ENCODE results near the gene TCF19. TPM values are rescaled to one million over a fixed set of nuclear protein-coding genes. Genes with fewer than 3 reads are reported as not detected.

TCF19 gene
- polyA plus RNA-seq, 1 donor from 2014 or later: 14.9 TPM

DNA sequence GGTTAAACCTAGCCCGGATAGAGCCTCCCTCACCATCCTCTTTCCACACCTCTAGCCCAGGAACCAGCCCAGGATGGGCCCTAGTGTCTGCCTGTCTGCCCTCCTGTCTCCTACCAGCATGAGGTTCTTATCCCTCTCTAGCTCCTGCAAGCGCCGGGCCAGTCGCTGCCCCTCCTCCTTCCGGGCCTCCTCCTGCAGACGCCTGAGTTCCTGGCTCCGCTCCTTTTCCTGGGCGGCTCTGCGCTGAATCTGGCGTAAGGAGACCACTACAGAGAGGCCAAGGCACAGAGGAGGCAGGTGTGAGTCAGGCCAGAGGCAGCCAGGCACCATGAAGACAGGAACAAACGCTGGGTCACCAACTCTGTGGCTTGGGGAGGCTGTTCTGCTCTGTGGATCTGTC lies 15.2 kb upstream of the TCF19 start:
- Mint-ChIP-seq H3K36me3 (peaks cover 4% of the 10 kb centered on the region), H3K27me3 (no peaks in the 10 kb centered on the region), H3K4me3 (no peak overlapping the region), H3K27ac (no peak overlapping the region), H3K4me1 (peaks cover 0 to 3% (median 3%) of the 10 kb centered on the region in 3 donors), H3K9me3 (no peaks in the 10 kb centered on the region)

DNA sequence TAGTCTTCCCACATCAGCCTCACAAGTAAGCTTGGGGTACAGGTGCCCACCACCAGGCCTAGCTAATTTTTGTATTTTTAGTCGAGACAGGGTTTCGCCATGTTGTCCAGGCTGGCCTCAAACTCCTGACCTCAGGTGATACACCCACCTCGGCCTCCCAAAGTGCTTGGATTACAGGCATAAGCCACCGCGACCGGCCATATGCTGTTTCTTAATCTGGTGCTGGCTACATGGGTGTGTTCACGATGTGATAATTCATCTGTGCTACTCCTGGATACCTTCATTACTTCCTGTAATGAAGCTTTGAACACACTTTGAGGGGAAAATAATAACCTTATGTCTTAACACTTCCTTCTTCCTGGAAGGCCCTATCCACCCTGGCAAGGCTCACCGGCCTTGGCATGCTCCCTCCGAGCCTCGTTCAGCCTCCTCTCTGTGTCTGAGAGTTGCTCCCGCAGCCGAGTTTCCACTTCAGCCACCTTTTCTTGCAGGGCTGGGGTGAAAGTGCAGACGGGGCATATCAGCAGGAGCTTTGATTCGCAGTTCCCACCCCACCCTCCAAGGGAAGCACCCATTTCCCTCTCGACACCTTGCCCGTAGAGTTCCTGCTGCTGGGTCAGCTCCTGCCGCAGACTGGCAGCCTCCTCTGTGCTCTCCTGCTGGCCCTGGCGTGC lies 14.0 kb upstream of the TCF19 start:
- Mint-ChIP-seq H3K4me3 (no peak overlapping the region), H3K4me1 (peaks cover 0 to 3% (median 3%) of the 10 kb centered on the region in 3 donors), H3K27me3 (no peaks in the 10 kb centered on the region), H3K27ac (no peak overlapping the region), H3K9me3 (no peaks in the 10 kb centered on the region), H3K36me3 (peaks cover 6% of the 10 kb centered on the region)

DNA sequence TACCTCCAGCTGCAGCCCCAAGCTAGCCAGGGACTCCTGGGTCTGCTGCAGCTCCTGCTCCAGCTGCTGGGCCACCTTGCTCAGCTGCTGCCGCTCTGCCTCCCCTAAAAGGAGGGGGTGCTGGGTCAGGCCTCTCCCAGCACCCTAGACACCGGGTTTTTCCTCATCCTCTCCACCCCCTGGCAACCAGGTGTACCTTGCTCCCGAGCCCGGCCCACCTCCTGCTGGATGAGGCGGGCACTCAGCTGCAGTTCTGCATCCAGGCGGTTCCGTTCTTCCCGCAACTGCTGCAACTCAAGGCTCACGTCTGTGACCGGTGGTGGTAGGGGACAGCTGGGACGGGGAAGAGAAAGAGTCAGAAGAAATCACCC lies 13.4 kb upstream of the TCF19 start:
- H3K4me1 Mint-ChIP-seq: peaks cover 0 to 3% (median 3%) of the 10 kb centered on the region in 3 donors

DNA sequence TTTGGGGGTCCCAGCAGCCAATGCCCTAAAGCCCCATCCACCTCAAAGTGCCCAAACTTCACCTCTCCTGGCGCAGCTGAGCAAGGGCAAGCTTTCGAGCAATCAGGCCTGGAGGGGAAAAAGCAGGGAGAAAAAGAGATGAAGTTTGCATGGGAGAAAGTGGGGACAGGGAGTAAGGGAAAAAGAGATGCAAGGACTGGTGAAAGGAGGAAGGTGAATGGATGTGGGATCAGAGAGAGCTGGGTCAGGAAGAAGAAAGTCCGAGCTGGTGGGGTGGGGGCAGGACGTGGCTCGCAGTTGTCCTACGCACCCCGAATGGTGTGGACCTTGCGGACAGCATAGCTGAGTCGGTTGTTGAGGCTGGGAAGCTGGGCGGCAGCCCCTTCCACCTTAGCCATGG lies 13.0 kb upstream of the TCF19 start:
- Mint-ChIP-seq H3K36me3 (peaks cover 6% of the 10 kb centered on the region), H3K27me3 (no peaks in the 10 kb centered on the region)

More for the DNA sequence above, 13.4 kb upstream of the TCF19 start:
- no peak overlapping the region for H3K4me3 Mint-ChIP-seq
- no peaks in the 10 kb centered on the region for H3K27me3 Mint-ChIP-seq
- no peaks in the 10 kb centered on the region for H3K9me3 Mint-ChIP-seq
- peaks cover 6% of the 10 kb centered on the region for H3K36me3 Mint-ChIP-seq
- H3K27ac Mint-ChIP-seq: no peak overlapping the region

DNA sequence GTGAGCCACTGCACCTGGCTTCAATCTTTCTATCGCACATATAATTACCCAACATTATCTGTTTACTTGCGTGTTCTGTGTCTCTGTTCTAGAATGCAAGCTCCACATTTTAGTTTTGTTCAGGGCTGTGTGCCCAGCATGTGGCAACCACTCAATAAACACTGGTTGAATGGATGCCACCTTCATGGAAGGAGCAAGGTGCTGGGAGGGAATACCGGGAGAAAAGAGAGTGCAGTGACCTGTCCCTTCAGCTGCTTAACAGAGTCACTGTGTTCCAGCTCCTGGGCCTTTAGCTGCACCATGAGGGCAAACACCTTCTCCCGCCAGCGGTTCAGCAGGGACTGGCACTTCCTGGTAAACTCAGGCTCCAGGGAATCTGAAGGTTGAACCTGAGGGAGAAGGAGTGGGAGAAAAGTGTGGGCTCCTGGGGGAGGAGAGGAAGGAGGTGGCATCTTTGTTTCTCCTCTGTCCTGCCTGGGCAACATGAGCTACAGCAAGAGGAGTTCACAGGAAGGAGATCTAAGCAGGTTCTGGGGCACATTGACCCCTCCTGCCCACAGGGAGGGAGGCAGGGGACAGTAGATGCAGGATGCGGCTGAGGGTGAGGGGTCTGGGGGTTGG lies 8.5 kb upstream of the TCF19 start:
- H3K4me1 Mint-ChIP-seq: peaks cover 0 to 3% (median 3%) of the 10 kb centered on the region in 3 donors

More for the DNA sequence above, 13.0 kb upstream of the TCF19 start:
- H3K9me3 Mint-ChIP-seq: no peaks in the 10 kb centered on the region
- no peak overlapping the region for H3K4me3 Mint-ChIP-seq
- peaks cover 0 to 3% (median 3%) of the 10 kb centered on the region in 3 donors for H3K4me1 Mint-ChIP-seq
- H3K27ac Mint-ChIP-seq: no peak overlapping the region

DNA sequence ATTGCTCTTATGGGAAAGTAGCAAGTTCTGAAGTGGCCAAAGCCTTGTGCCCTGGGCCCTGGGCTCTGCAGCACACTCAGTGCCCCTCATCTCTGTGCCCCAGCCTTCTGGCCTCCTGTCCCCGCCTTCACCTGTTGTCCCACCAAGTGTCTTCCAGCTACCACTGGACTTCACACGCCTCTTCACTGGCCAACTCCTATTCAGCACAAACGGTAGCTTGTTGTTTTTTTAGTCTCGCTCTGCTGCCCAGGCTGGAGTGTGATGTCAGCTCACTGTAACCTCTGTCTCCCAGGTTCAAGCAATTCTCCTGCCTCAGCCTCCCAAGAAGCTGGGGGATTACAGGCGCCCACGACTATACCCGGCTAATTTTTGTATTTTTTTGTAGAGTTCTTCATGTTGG lies 5.6 kb upstream of the TCF19 start:
- H3K9me3 Mint-ChIP-seq: no peaks in the 10 kb centered on the region
- H3K27ac Mint-ChIP-seq: no peak overlapping the region
- H3K36me3 Mint-ChIP-seq: peaks cover 6% of the 10 kb centered on the region
- H3K27me3 Mint-ChIP-seq: no peaks in the 10 kb centered on the region
- peaks cover 0 to 11% (median 4%) of the 10 kb centered on the region in 3 donors for H3K4me1 Mint-ChIP-seq
- no peak overlapping the region for H3K4me3 Mint-ChIP-seq

More for the DNA sequence above, 8.5 kb upstream of the TCF19 start:
- Mint-ChIP-seq H3K27me3 (no peaks in the 10 kb centered on the region), H3K27ac (no peak overlapping the region), H3K36me3 (peaks cover 6% of the 10 kb centered on the region), H3K4me3 (no peak overlapping the region), H3K9me3 (no peaks in the 10 kb centered on the region)

DNA sequence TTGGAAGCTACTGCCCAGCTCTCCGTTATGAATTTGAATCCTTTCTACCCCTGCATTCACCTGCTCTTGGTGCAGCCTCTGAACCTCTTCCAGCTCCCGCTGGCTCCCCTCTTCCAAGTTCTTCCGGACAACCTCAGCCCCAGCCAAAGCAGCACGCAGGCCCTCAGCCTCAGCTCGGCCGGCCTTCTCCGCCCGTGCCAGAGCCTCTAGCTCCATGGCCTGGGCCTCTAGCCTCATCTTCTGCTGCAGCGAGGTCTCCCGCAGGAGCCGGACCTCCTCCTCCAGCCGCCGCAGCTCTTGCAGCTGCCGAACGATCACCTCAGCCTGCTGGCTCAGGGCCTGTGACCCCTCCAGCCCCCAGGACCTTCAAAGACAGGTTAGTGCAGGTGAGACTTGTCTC lies 4.0 kb upstream of the TCF19 start:
- H3K4me1 Mint-ChIP-seq: peaks cover 4 to 16% (median 6%) of the 10 kb centered on the region in 3 donors
- H3K9me3 Mint-ChIP-seq: no peaks in the 10 kb centered on the region
- no peak overlapping the region for H3K27ac Mint-ChIP-seq
- peaks cover 2% of the 10 kb centered on the region for H3K36me3 Mint-ChIP-seq
- H3K27me3 Mint-ChIP-seq: no peaks in the 10 kb centered on the region
- no peak overlapping the region for H3K4me3 Mint-ChIP-seq

DNA sequence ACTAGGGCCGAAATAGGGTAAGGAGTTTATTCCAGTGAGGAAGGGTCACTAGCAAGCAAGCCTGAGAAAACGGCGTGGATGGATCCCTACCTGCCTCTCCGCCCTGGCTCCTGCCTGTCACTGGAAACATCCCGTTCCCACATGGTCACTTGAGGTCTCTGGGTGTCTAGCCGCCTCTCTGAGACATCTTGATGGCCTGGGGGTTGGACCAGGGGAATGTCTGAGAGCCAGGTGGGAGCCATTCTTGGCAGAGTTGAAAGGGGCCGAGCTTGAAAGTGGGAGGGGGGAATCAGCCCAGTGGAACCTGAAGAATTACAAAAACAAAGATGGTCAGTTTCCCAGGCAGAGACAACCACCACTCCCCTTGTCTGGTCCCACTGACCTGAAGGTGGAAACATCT lies 1.7 kb upstream of the TCF19 start:
- Mint-ChIP-seq H3K27ac (no peak overlapping the region), H3K27me3 (no peaks in the 10 kb centered on the region), H3K4me1 (peaks cover 9 to 23% (median 11%) of the 10 kb centered on the region in 3 donors), H3K36me3 (peaks cover under 1% of the 10 kb centered on the region), H3K4me3 (peak overlapping the region in 2 of 4 donors; percentile 63 to 81), H3K9me3 (no peaks in the 10 kb centered on the region)

DNA sequence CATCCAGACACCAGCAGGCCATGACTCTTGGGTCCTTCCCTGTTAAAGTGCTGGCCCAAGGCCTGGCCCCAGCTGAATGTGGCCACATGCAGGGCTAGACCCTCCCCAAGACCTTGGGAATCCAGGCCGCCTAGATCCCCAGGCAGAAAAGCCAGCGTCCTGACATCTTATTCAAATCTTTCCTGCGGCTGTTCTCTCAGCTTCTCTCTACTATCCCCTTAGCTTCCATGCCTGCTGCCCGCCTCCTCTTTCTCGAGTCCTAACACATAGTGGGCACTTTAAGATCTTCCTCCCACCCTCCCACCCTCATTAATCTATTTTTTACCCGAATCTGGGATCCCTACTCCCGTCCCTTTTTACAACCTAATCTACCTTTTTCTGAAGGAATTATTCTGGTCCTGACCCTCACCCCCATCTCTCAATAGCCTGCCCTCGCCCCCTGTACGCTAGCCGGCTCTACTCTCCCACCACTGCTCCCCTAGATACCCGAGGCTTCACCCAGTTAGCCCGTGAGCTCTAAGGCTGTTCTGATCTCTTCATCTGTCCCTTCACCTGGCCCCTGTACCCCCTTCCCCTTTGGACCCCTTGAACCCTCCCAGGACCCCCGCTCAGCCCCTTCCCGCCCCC lies 763 bp upstream of the TCF19 start, which contains the start of gene CCHCR1:
Gene CCHCR1 (minus strand): TSS at position 290 of the 627 bp plus-strand sequence. CDS start 202 bp downstream, at position 88.
- Mint-ChIP-seq H3K27me3 (no peaks in the 10 kb centered on the region), H3K36me3 (peaks cover 2% of the 10 kb centered on the region), H3K9me3 (no peaks in the 10 kb centered on the region), H3K4me3 (peak within 1 kb of the TSS; percentile 81 to 97 (median 93)), H3K4me1 (peaks cover 9 to 23% (median 11%) of the 10 kb centered on the region in 3 donors), H3K27ac (peak within 1 kb of the TSS; percentile 36 to 98 (median 94))

DNA sequence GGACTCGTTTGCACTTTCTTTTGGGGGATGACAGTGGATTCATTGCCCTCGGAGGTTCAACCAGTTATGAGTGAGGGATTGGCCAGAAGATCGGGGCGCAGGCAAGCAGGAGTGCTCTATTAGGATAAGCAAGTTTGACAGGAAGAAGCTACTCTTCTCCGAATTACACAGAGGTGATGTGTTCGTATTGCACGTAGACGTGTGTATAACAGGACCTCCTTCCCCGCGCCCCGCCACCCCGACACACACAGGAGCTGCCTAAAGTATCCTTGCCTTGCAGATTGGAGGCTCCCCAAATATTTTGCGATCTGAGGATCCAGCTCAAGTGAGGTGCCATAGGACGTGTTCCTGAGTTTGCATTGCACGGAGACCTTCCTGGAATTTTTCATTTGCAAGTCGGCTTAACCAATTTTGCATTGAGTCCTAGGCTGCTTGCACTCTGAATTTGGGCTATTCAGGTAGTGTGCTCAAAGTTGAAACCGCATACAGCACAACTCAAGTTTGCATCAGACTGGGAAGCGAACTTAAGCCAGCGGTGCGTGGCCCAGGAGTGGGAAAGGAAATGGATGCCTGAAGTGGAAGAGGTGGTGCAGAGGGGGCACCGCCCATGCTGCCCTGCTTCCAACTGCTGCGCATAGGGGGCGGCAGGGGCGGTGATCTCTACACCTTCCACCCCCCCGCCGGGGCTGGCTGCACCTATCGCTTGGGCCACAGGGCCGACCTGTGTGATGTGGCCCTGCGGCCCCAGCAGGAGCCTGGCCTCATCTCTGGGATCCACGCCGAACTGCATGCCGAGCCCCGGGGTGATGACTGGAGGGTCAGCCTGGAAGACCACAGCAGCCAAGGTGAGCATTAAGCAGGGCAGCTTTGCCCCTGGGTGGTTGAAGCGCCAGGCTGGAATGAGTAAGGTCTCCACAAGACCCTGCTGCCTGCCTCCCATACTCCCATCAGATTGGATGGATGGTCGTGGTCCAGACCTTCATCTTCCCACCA lies 770 bp downstream of the TCF19 start:
- Mint-ChIP-seq H3K4me1 (peaks cover 13 to 28% (median 21%) of the 10 kb centered on the region in 3 donors), H3K36me3 (peaks cover 2% of the 10 kb centered on the region), H3K27me3 (no peaks in the 10 kb centered on the region), H3K4me3 (peak overlapping the region; percentile 81 to 97 (median 93)), H3K27ac (peak overlapping the region; percentile 36 to 98 (median 94)), H3K9me3 (no peaks in the 10 kb centered on the region)

DNA sequence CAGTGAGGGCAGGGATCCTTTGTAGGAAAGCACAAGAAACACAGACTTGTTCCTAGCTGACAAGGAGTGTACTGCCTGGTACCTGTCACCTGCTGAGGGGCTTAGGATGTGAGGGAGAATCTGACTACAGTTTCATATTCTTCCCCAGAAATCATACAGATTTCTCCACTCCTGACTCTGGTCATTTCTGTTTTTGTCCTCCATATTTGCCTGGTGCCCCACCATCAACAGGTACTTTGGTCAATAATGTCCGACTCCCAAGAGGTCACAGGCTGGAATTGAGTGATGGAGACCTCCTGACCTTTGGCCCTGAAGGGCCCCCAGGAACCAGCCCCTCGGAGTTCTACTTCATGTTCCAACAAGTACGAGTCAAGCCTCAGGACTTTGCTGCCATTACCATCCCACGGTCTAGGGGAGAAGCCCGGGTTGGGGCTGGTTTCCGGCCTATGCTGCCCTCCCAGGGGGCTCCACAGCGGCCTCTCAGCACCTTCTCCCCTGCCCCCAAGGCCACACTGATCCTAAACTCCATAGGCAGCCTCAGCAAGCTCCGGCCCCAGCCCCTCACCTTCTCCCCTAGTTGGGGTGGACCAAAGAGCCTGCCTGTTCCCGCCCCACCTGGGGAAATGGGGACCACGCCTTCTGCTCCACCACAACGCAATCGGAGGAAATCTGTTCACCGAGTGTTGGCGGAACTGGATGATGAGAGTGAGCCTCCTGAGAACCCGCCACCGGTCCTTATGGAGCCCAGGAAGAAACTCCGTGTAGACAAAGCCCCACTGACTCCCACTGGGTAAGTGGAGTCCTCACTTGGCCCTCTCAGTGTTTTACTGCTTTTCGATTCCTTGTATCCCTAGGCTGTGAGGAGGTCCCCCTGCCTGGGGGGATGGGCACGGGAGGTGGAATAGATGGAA lies 3.1 kb downstream of the TCF19 start:
- H3K4me1 Mint-ChIP-seq: peaks cover 21 to 37% (median 26%) of the 10 kb centered on the region in 3 donors
- H3K27ac Mint-ChIP-seq: no peak overlapping the region
- H3K36me3 Mint-ChIP-seq: peaks cover 2% of the 10 kb centered on the region
- no peaks in the 10 kb centered on the region for H3K9me3 Mint-ChIP-seq
- peak overlapping the region in 1 of 4 donors; percentile 46 for H3K4me3 Mint-ChIP-seq
- no peaks in the 10 kb centered on the region for H3K27me3 Mint-ChIP-seq

DNA sequence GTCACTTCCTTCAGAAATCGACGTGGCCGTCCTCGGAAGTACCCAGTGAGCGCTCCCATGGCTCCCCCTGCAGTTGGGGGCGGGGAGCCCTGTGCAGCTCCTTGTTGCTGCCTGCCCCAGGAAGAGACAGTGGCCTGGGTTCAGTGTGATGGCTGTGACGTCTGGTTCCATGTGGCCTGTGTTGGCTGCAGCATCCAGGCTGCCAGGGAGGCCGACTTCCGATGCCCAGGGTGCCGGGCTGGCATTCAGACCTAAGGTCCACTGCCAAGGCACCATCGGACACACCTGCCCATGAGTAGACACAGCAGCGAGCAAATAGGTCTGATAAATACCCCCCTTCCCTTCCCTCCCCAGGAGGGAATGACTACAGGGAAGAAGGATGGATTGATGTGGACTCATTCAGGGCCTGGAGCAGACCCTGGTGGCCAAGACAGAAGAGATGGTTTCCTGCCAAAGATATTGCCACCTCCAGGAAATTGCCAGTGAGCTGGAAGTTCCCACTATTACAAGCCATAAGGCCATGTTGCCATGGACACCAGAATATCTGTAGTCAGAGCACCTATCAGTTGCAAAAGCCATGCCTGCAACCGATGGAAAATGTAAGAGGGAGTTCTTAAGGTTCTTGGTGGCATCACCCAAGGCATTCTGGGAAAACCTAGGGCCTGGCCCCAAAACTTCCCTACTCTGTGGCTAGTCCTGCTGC lies 4.2 kb downstream of the TCF19 start:
- Mint-ChIP-seq H3K27me3 (no peaks in the 10 kb centered on the region), H3K4me1 (peaks cover 21 to 30% (median 26%) of the 10 kb centered on the region in 3 donors), H3K4me3 (peak overlapping the region in 1 of 4 donors; percentile 46), H3K27ac (peak overlapping the region in 1 of 3 donors; percentile 3), H3K9me3 (no peaks in the 10 kb centered on the region), H3K36me3 (peaks cover 2% of the 10 kb centered on the region)

DNA sequence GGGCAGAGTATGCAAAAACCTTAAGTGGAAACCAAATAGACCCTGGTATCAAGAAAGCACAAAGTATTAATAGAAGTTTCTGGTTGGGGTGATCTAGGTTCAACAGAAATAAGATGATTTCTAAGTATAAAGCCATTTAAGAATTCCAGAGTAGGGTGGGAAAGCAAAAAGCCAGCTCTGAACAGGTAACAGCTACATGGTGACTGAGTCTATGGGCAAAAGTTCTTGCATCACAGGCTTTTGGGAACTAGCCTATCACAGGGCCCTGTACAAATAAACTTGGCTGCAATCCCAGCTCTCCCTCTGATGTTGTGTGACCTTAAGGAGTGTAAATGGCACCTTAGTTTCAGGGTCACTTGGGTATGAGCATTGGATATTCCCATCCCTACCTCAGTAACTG lies 5.5 kb downstream of the TCF19 start:
- H3K4me1 Mint-ChIP-seq: peaks cover 17 to 25% (median 24%) of the 10 kb centered on the region in 3 donors
- H3K4me3 Mint-ChIP-seq: peak overlapping the region in 2 of 4 donors; percentile 2 to 49
- H3K36me3 Mint-ChIP-seq: peaks cover 2% of the 10 kb centered on the region
- peak overlapping the region in 1 of 3 donors; percentile 64 for H3K27ac Mint-ChIP-seq
- no peaks in the 10 kb centered on the region for H3K27me3 Mint-ChIP-seq
- no peaks in the 10 kb centered on the region for H3K9me3 Mint-ChIP-seq

Data from IgD-negative memory B cell (primary cell).